Measurements from ENCODE around the gene SETD5.

GRCh38 chr3:9386501-9387321 lies 10.7 kb upstream of the SETD5 start:
- TF ChIP-seq CTCF (IDR thresholded peaks at IDR 0.05): no peak
- no peak for TF ChIP-seq EZH2 (IDR thresholded peaks at IDR 0.05)

All from neural progenitor cell (in vitro differentiated cells).